HCT116 (cell line): ENCODE results near the gene ANAPC4. TPM values are rescaled to one million over a fixed set of nuclear protein-coding genes. Genes with fewer than 3 reads are reported as not detected.

ENCODE experiments used
- ATAC-seq: fragments of 200-7000 bp; cut with Tn5 transposase; 2 replicates; pipeline ENCODE4 v1.9.1; 2020; ENCODE audit warnings: mild to moderate bottlenecking, moderate library complexity
- BruUV-seq: library from RNA; stranded (reverse); fragments of 400-500 nt; replicated peaks from 2 replicates; lab custom pipeline; 2021; lab: Mats Ljungman, UMichigan
- CTCF ChIA-PET: fragments of 300-600 bp; sonication (Branson Sonifier 250); formaldehyde crosslinking; loops from one replicate; lab custom pipeline; 2021; ENCODE audit warnings: antibody characterized with exemption; lab: Charles Lee
- POLR2A ChIA-PET: fragments of 300-600, 350-600 bp; sonication (Branson Sonifier 250); formaldehyde crosslinking; loops from one replicate; lab custom pipeline; 2021; ENCODE audit warnings: antibody characterized with exemption; lab: Charles Lee
- RAD21 ChIA-PET, 2 experiments: fragments of 300-600 bp; sonication (Branson Sonifier 250); formaldehyde crosslinking; loops; one replicate each; lab custom pipeline; 2023; ENCODE audit warnings: low total read pairs in 2 of 2; ENCODE audit not compliant: uncharacterized antibody in 2 of 2, unreplicated experiment in 2 of 2, low non-redundant PET in 1 of 2; lab: Charles Lee
- DNase-seq: peaks from one replicate; pipeline ENCODE4 v3.0.0-alpha.2; 2010; ENCODE audit warnings: low read depth, low spot score
- H2AFZ ChIP-seq: fragments of 200-600 bp; shearing (Covaris generic), sonication (generic); 2 replicates; pipeline ENCODE4 v1.6.1; 2017; ENCODE audit warnings: low read depth, mixed run types, mixed read lengths, antibody characterized with exemption, low read length; ENCODE audit not compliant: poor library complexity, severe bottlenecking
- H3K27ac ChIP-seq: 2 replicates; pipeline ENCODE4 v1.5.1; 2012; ENCODE audit warnings: low read depth, low read length
- H3K27me3 ChIP-seq: fragments of 200-600 bp; sonication (generic); 2 replicates; pipeline ENCODE4 v1.6.1; 2016; ENCODE audit warnings: mixed run types, low read length, mixed read lengths; ENCODE audit not compliant: insufficient read depth
- H3K36me3 ChIP-seq, 2 experiments: fragments of 200-500 bp in 1 of 2; fragments of 200-600 bp in 1 of 2; sonication (Bioruptor generic) in 1 of 2; sonication (generic) in 1 of 2; 2 replicates each; pipeline versions ENCODE4 v1.5.1 to v1.6.1; 2014 to 2016; ENCODE audit warnings: low read length in 2 of 2, inconsistent platforms in 1 of 2, mixed read lengths in 1 of 2, mixed run types in 1 of 2; ENCODE audit not compliant: insufficient read depth in 2 of 2, control insufficient read depth in 1 of 2
- H3K4me1 ChIP-seq, 2 experiments: fragments of 200-600 bp in 1 of 2; sonication (generic) in 1 of 2; 2 replicates each; pipeline versions ENCODE4 v1.5.1 to v1.6.1; 2012 to 2017; ENCODE audit warnings: low read length in 2 of 2, inconsistent platforms in 1 of 2, mild to moderate bottlenecking in 1 of 2, mixed read lengths in 1 of 2, mixed run types in 1 of 2, moderate library complexity in 1 of 2; ENCODE audit not compliant: insufficient read depth in 2 of 2, control insufficient read depth in 1 of 2
- H3K4me2 ChIP-seq: fragments of 200-600 bp; sonication (generic); 2 replicates; pipeline ENCODE4 v1.6.1; 2017; ENCODE audit warnings: mixed run types, low read length, mixed read lengths
- H3K4me3 ChIP-seq, 2 experiments: fragments of 200-600 bp in 1 of 2; sonication (generic) in 1 of 2; replicated peaks in 1 of 2; 2 replicates each; pipeline ENCODE4 v1.5.1; 2011 to 2016; ENCODE audit warnings: low read length in 2 of 2, control low read depth in 1 of 2, low read depth in 1 of 2, mild to moderate bottlenecking in 1 of 2, mixed read lengths in 1 of 2, mixed run types in 1 of 2
- H3K79me2 ChIP-seq: fragments of 200-600 bp; sonication (generic); 2 replicates; pipeline ENCODE4 v1.6.1; 2017; ENCODE audit warnings: mild to moderate bottlenecking, mixed run types, low read length, moderate library complexity, mixed read lengths; ENCODE audit not compliant: insufficient read depth
- H3K9ac ChIP-seq: fragments of 200-600 bp; sonication (generic); 2 replicates; pipeline ENCODE4 v1.6.1; 2016; ENCODE audit warnings: low read length, mixed read lengths
- H3K9me2 ChIP-seq: fragments of 200-600 bp; sonication (generic), shearing (Covaris generic); 2 replicates; pipeline ENCODE4 v1.6.1; 2017; ENCODE audit warnings: mixed run types, mild to moderate bottlenecking, moderate library complexity; ENCODE audit not compliant: insufficient read depth
- H3K9me3 ChIP-seq, 2 experiments: fragments of 200-500 bp in 1 of 2; fragments of 200-600 bp in 1 of 2; sonication (Bioruptor generic) in 1 of 2; sonication (generic) in 1 of 2; 2 replicates each; pipeline ENCODE4 v1.6.1; 2014 to 2017; ENCODE audit warnings: low read length in 2 of 2, mixed read lengths in 2 of 2, inconsistent platforms in 1 of 2, low read depth in 1 of 2, mild to moderate bottlenecking in 1 of 2, mixed run types in 1 of 2, moderate library complexity in 1 of 2; ENCODE audit not compliant: control insufficient read depth in 1 of 2, insufficient read depth in 1 of 2
- H4K20me1 ChIP-seq: fragments of 200-600 bp; sonication (generic), shearing (Covaris generic); 2 replicates; pipeline ENCODE4 v1.6.1; 2017; ENCODE audit warnings: mixed run types, mild to moderate bottlenecking, moderate library complexity; ENCODE audit not compliant: insufficient read depth
- ELF1 ChIP-seq: IDR thresholded peaks from 2 replicates; pipeline ENCODE4 v1.6.1; 2012; ENCODE audit warnings: low read depth, borderline replicate concordance
- FOSL1 ChIP-seq: IDR thresholded peaks from 2 replicates; pipeline ENCODE4 v1.6.1; 2012; ENCODE audit warnings: low read depth
- JUND ChIP-seq: IDR thresholded peaks from 2 replicates; pipeline ENCODE4 v1.6.1; 2012
- POLR2A ChIP-seq: IDR thresholded peaks from 2 replicates; pipeline ENCODE4 v1.7.0; 2011; ENCODE audit warnings: borderline replicate concordance; ENCODE audit not compliant: insufficient read depth, insufficient read length; ENCODE audit errors: extremely low read depth
- POLR2AphosphoS5 ChIP-seq: IDR thresholded peaks from 2 replicates; pipeline ENCODE4 v1.6.1; 2011; ENCODE audit warnings: mild to moderate bottlenecking, low read depth, low read length, moderate library complexity
- RAD21 ChIP-seq: IDR thresholded peaks from 2 replicates; pipeline ENCODE4 v1.6.1; 2012; ENCODE audit warnings: low read depth, mild to moderate bottlenecking
- SIN3A ChIP-seq: IDR thresholded peaks from 2 replicates; pipeline ENCODE4 v1.6.1; 2012; ENCODE audit warnings: low read depth
- SP1 ChIP-seq: IDR thresholded peaks from 2 replicates; pipeline ENCODE4 v1.6.1; 2012; ENCODE audit warnings: low read depth
- SRF ChIP-seq: IDR thresholded peaks from 2 replicates; pipeline ENCODE4 v1.6.1; 2012; ENCODE audit warnings: low read depth
- YY1 ChIP-seq: IDR thresholded peaks from 2 replicates; pipeline ENCODE4 v1.6.1; 2011; ENCODE audit warnings: low read length, low read depth, moderate library complexity, mild to moderate bottlenecking; ENCODE audit not compliant: insufficient replicate concordance; ENCODE audit errors: extremely low read depth
- intact Hi-C: fragments of 100-400 bp; cut with micrococcal nuclease; formaldehyde crosslinking; loops from 2 replicates; pipeline ENCODE4 v1.10.0; 2022
- total RNA-seq: library from RNA; stranded (reverse); gene quantifications from one replicate; pipeline ENCODE4 v1.2.1, GENCODE V29; 2021; ENCODE audit not compliant: unreplicated experiment
- TF ChIP-seq, protein P1 (sequence below): IDR thresholded peaks from 2 replicates; pipeline ENCODE4 v1.6.1; 2012; ENCODE audit warnings: low read depth

The ANAPC4 gene
- total RNA-seq, 1 experiment from 2014 or later = 29.2 TPM

DNA sequence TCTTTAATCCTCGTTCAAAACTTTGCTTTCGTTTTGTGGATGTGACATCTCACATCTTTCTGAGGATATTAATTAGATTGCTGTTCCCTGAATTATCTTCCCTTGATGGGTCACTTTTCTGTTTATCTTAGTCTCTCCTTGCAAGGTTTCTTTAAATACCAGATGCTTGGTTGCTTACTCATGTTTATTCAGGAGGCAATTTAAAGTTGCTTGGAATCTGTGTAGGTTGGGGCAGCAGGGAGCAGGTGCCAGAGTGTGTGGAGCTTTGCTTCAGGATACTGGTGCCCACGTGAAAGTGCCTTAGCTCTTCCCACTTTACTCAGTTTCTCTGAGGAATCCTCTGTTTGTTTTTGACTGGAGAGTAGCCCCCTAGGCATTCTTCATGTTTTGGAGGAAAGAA lies 24.0 kb downstream of the ANAPC4 start:
- H2AFZ ChIP-seq = no peak overlapping the region
- no peaks in the 10 kb centered on the region for H3K9me2 ChIP-seq
- ChIA-PET RAD21 (no interaction called here), CTCF (no interaction called here), POLR2A (no interaction called here)
- ATAC-seq (no peak), DNase-seq (no peak)
- H3K27ac ChIP-seq = no peak overlapping the region
- H3K9ac ChIP-seq = no peak overlapping the region
- H3K4me3 ChIP-seq = no peak overlapping the region
- BruUV-seq = no TSS peak
- H4K20me1 ChIP-seq = no peaks in the 10 kb centered on the region
- no peaks in the 10 kb centered on the region for H3K79me2 ChIP-seq
- H3K27me3 ChIP-seq = no peaks in the 10 kb centered on the region
- TF ChIP-seq SP1 (no peak), ELF1 (no peak), SIN3A (no peak), JUND (no peak)
- H3K4me2 ChIP-seq = no peak overlapping the region
- intact Hi-C loops = no loop called here
- H3K36me3 ChIP-seq = peaks cover 21 to 30% of the 10 kb centered on the region in 2 experiments
- no peaks in the 10 kb centered on the region for H3K9me3 ChIP-seq
- no peaks in the 10 kb centered on the region for H3K4me1 ChIP-seq

DNA sequence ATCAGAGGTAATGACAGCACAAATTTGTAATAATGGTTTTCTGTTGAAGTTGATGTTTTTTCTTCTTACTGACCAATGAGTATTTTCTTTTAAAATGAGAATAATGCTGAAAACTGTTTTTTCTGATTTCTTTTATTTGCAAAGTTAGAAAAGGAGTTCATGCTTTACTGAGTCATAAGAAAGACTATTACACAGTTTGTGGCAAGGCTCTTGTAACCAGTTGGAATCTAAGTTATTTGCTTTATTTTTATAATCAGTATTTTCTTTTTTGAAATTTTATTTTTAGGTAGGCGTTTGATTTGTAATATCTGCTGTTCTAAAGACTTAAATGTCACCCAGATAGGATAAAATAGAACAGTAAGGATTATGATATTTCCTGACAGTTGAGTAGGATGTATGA lies 25.5 kb downstream of the ANAPC4 start:
- no peaks in the 10 kb centered on the region for H3K4me1 ChIP-seq
- intact Hi-C loops = no loop called here
- H4K20me1 ChIP-seq = no peaks in the 10 kb centered on the region
- H3K9ac ChIP-seq = no peak overlapping the region
- H2AFZ ChIP-seq = no peak overlapping the region
- ChIA-PET POLR2A (no interaction called here), RAD21 (no interaction called here), CTCF (no interaction called here)
- no peaks in the 10 kb centered on the region for H3K79me2 ChIP-seq
- H3K27ac ChIP-seq = no peak overlapping the region
- ATAC-seq = no peak
- H3K4me2 ChIP-seq = no peak overlapping the region
- no peaks in the 10 kb centered on the region for H3K9me2 ChIP-seq
- H3K9me3 ChIP-seq = no peaks in the 10 kb centered on the region
- no TSS peak for BruUV-seq
- no peak for DNase-seq
- peaks cover 13 to 17% of the 10 kb centered on the region in 2 experiments for H3K36me3 ChIP-seq
- H3K27me3 ChIP-seq = no peaks in the 10 kb centered on the region
- TF ChIP-seq ELF1 (no peak), POLR2AphosphoS5 (no peak), SRF (no peak), RAD21 (no peak), JUND (no peak), POLR2A (no peak), YY1 (no peak), FOSL1 (no peak)
- TF ChIP-seq, protein P1, sequence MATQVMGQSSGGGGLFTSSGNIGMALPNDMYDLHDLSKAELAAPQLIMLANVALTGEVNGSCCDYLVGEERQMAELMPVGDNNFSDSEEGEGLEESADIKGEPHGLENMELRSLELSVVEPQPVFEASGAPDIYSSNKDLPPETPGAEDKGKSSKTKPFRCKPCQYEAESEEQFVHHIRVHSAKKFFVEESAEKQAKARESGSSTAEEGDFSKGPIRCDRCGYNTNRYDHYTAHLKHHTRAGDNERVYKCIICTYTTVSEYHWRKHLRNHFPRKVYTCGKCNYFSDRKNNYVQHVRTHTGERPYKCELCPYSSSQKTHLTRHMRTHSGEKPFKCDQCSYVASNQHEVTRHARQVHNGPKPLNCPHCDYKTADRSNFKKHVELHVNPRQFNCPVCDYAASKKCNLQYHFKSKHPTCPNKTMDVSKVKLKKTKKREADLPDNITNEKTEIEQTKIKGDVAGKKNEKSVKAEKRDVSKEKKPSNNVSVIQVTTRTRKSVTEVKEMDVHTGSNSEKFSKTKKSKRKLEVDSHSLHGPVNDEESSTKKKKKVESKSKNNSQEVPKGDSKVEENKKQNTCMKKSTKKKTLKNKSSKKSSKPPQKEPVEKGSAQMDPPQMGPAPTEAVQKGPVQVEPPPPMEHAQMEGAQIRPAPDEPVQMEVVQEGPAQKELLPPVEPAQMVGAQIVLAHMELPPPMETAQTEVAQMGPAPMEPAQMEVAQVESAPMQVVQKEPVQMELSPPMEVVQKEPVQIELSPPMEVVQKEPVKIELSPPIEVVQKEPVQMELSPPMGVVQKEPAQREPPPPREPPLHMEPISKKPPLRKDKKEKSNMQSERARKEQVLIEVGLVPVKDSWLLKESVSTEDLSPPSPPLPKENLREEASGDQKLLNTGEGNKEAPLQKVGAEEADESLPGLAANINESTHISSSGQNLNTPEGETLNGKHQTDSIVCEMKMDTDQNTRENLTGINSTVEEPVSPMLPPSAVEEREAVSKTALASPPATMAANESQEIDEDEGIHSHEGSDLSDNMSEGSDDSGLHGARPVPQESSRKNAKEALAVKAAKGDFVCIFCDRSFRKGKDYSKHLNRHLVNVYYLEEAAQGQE = no peak
- H3K4me3 ChIP-seq = no peak overlapping the region
